Activated CD8-positive, alpha-beta T cell treated with anti-CD3 and anti-CD28 coated beads for 36 hours (primary cell): Measurements from ENCODE around the gene EEF1B2. TPM values are rescaled to one million over a fixed set of nuclear protein-coding genes. Genes with fewer than 3 reads are reported as not detected.
A peak's percentile ranks its signal among the peaks of the same experiment; 100 is the strongest.

Experiments
- ATAC-seq: fragments of 200-7000 bp; cut with Tn5 transposase; one replicate; pipeline ENCODE4 v1.10.0; 2021; ENCODE audit warnings: mild to moderate bottlenecking, moderate library complexity
- CTCF ChIA-PET: fragments of 350-600 bp; sonication (Branson Sonifier 250); formaldehyde crosslinking; loops from one replicate; lab custom pipeline; 2021; ENCODE audit warnings: antibody characterized with exemption; lab: Charles Lee
- POLR2A ChIA-PET: fragments of 350-600 bp; sonication (Branson Sonifier 250); formaldehyde crosslinking; loops from one replicate; lab custom pipeline; 2021; ENCODE audit warnings: antibody characterized with exemption; lab: Charles Lee
- DNase-seq: peaks from one replicate; pipeline ENCODE4 v3.0.0-alpha.2; 2020
- H3K27ac Mint-ChIP-seq: one replicate; pipeline ENCODE4 v1.8.0; 2021; ENCODE audit warnings: mild to moderate bottlenecking, mixed read lengths
- H3K27me3 Mint-ChIP-seq: one replicate; pipeline ENCODE4 v1.8.0; 2021; ENCODE audit warnings: mixed read lengths
- H3K36me3 Mint-ChIP-seq: one replicate; pipeline ENCODE4 v1.8.0; 2021; ENCODE audit warnings: low read depth, mixed read lengths
- H3K4me1 Mint-ChIP-seq: one replicate; pipeline ENCODE4 v1.8.0; 2021; ENCODE audit warnings: low read depth, mixed read lengths
- H3K4me3 Mint-ChIP-seq: one replicate; pipeline ENCODE4 v1.8.0; 2021; ENCODE audit warnings: mild to moderate bottlenecking, moderate library complexity, mixed read lengths
- H3K9me3 Mint-ChIP-seq: one replicate; pipeline ENCODE4 v1.8.0; 2021; ENCODE audit warnings: mixed read lengths
- intact Hi-C: fragments of 100-400 bp; cut with micrococcal nuclease; formaldehyde crosslinking; loops from one replicate; pipeline ENCODE4 v1.10.0; 2022
- total RNA-seq, 2 experiments: library from RNA; stranded (reverse); gene quantifications; one replicate each; pipeline ENCODE4 v1.2.3, GENCODE V29; 2021
- TF ChIP-seq, protein P1 (sequence below): fragments of 200-600 bp; IDR thresholded peaks from one replicate; pipeline ENCODE4 v1.8.0; 2022; ENCODE audit warnings: antibody characterized with exemption, mild to moderate bottlenecking

Gene EEF1B2
- total RNA-seq, result 1,000 to 10,000 TPM; 1,168 to 1,169 TPM

DNA sequence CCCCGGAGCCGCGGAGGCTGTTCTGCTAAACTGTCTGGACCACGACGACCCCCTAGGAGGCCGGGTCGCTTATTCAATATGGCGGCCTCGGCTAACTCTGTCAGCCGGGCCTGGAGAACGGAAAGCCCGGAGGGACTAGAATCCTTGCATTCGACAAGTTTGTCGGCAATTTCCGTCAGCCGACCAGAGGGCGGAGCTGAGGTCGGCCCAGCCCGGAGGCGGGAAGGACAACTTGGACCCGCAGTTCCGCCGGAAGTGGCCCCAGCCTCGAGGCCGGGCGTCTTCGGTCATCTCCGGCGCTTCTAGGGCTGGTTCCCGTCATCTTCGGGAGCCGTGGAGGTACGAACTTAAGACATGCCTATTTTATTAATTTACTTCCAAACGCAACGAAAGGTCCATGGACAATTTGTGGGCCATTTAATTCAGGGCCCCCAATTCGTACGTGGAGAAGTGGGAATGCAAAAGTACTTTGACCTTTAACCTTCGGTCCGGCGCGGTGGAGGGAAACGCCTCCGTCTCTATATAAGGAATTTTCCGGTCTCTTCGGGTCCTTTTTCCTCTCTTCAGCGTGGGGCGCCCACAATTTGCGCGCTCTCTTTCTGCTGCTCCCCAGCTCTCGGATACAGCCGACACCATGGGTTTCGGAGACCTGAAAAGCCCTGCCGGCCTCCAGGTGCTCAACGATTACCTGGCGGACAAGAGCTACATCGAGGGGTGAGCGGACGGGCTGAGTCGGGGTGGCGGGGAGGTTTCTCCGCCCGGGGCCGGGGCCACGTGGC is at the start of gene EEF1B2, which contains the start of gene NDUFS1:
Gene EEF1B2 (plus strand): TSS at position 550 of the 779 bp plus-strand sequence. CDS start 85 bp downstream, at position 635.
Gene NDUFS1 (minus strand): TSS at position 99 of the 779 bp plus-strand sequence. CDS start 5,766 bp downstream, outside the sequence.
- no peaks in the 10 kb centered on the region for H3K9me3 Mint-ChIP-seq
- CTCF ChIA-PET, result no interaction called here
- TF ChIP-seq, protein P1, sequence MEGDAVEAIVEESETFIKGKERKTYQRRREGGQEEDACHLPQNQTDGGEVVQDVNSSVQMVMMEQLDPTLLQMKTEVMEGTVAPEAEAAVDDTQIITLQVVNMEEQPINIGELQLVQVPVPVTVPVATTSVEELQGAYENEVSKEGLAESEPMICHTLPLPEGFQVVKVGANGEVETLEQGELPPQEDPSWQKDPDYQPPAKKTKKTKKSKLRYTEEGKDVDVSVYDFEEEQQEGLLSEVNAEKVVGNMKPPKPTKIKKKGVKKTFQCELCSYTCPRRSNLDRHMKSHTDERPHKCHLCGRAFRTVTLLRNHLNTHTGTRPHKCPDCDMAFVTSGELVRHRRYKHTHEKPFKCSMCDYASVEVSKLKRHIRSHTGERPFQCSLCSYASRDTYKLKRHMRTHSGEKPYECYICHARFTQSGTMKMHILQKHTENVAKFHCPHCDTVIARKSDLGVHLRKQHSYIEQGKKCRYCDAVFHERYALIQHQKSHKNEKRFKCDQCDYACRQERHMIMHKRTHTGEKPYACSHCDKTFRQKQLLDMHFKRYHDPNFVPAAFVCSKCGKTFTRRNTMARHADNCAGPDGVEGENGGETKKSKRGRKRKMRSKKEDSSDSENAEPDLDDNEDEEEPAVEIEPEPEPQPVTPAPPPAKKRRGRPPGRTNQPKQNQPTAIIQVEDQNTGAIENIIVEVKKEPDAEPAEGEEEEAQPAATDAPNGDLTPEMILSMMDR, result no peak

DNA sequence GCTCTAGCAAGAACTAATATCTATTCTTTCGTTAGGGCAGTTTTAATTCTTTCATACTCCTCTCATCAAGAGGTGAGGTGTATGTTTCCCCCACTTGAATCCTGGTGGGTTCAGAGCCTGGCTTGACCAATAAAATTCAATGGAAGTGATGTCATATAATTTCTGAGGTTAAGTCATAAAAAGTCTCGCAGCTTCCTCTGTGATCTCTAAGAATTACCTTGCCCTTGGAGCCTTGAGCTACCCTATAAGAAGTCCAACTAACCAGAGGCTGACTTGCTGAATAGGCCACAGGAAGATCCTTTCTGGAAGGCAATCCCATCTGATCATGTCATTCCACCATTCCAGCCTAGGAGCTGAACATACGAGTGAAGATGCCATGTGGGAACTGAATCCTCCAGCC is 47.6 kb upstream of the EEF1B2 start:
- H3K36me3 Mint-ChIP-seq, result peaks cover 6% of the 10 kb centered on the region
- H3K9me3 Mint-ChIP-seq, result peaks cover 4% of the 10 kb centered on the region
- no peak overlapping the region for H3K4me3 Mint-ChIP-seq
- no peak overlapping the region for H3K27ac Mint-ChIP-seq
- CTCF ChIA-PET, result no interaction called here
- H3K4me1 Mint-ChIP-seq, result no peaks in the 10 kb centered on the region
- DNase-seq, result no peak
- TF ChIP-seq, protein P1, result no peak
- no peaks in the 10 kb centered on the region for H3K27me3 Mint-ChIP-seq
- ATAC-seq, result no peak
- POLR2A ChIA-PET, result no interaction called here
- intact Hi-C loops, result no loop called here

More for the DNA sequence above, at the start of gene EEF1B2, which contains the start of gene NDUFS1:
- H3K27me3 Mint-ChIP-seq, result no peaks in the 10 kb centered on the region
- ATAC-seq (peak; percentile 92), DNase-seq (peak; percentile 98)
- H3K4me1 Mint-ChIP-seq, result peaks cover 48% of the 10 kb centered on the region
- H3K36me3 Mint-ChIP-seq, result peaks cover 57% of the 10 kb centered on the region
- H3K27ac Mint-ChIP-seq, result peak within 1 kb of the TSS; percentile 98
- POLR2A ChIA-PET, result interaction anchor here (1.0 to 2.3 kb wide), 3 partner anchors 70 to 75 kb away, joined by 3 to 12 read pairs (median 8); partner anchors contain the start of gene INO80D
- H3K4me3 Mint-ChIP-seq, result peak within 1 kb of the TSS; percentile 75
- intact Hi-C loops, result loop anchor here (2.0 kb wide), 1 partner anchor 73 kb away; the partner anchor contains the start of gene INO80D

DNA sequence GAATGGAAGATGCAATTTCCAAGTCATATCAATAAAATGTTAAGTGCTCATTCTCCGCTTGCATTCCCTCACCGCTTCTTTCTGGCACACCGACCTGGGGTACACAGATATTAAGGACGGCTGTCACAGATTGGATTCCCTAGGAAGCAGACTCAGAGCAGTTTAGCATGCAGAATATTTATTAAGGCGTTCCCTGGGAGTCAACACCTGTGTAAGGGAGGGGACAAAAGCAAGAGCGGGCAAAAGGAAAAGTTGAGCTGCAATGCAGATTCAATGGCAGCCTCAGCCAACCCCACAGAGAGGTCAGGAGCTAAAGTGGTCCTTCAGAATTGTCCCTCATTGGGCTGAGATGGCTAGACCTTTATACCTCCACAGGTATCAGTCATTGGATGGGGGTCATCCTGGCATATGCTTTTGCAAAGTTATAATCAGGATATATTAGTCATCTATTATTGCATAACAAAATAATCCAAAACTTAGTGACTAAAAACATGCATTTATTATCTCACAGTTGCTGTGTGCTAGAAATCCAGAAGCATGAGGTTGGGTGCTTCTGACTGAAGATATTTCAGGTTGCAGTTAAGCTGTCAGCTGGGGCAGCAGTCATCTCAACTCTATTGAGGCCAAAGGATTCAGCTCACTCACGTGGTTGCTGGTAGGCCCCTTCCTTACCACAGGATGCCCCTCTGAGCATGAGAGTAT is 46.7 kb upstream of the EEF1B2 start:
- ATAC-seq, result no peak
- ChIA-PET POLR2A (no interaction called here), CTCF (no interaction called here)
- no peak overlapping the region for H3K27ac Mint-ChIP-seq
- H3K9me3 Mint-ChIP-seq, result peaks cover 4% of the 10 kb centered on the region
- TF ChIP-seq, protein P1, result no peak
- H3K4me3 Mint-ChIP-seq, result no peak overlapping the region
- DNase-seq, result no peak
- H3K27me3 Mint-ChIP-seq, result no peaks in the 10 kb centered on the region
- no peaks in the 10 kb centered on the region for H3K4me1 Mint-ChIP-seq
- peaks cover 6% of the 10 kb centered on the region for H3K36me3 Mint-ChIP-seq
- intact Hi-C loops, result no loop called here

DNA sequence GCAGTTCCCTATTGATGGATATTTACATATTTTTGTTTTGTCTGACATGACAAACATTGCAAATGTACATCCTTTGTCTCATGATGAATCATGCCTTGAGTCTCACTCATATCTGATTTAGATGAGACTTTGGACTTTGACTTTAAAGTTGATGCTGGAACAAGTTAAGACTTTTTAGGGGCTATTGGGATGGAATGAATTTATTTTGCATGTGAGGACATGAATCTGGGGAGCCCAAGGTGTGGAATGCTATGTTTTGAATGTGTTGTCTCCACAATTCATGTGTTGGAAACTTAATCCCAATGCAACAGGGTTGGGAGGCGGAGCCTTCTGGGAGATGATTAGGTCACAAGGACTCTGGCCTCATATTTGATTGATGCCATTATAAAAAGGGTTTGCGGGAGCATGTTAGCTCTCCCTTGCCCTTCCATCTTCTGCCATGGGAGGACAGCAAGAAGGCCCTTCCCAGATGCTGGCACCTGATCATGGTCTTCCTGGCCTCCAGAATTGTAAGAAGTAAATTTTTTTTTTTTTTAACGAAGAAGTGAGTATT is 44.6 kb upstream of the EEF1B2 start:
- TF ChIP-seq, protein P1, result no peak
- H3K36me3 Mint-ChIP-seq, result peaks cover 11% of the 10 kb centered on the region
- DNase-seq, result no peak
- H3K27ac Mint-ChIP-seq, result no peak overlapping the region
- no peak overlapping the region for H3K4me3 Mint-ChIP-seq
- ChIA-PET POLR2A (no interaction called here), CTCF (no interaction called here)
- no peak for ATAC-seq
- intact Hi-C loops, result no loop called here
- H3K9me3 Mint-ChIP-seq, result peaks cover 5% of the 10 kb centered on the region
- no peaks in the 10 kb centered on the region for H3K27me3 Mint-ChIP-seq
- no peaks in the 10 kb centered on the region for H3K4me1 Mint-ChIP-seq
